IPS-NIHi11 (cell line): ENCODE data around the gene NTN4.
"Not testable (repeated sequence)": the region's sequence is repeated elsewhere in the genome, so short reads cannot be mapped to it uniquely, and the experiment has no call there.

Experiments
- DNase-seq: peaks from one replicate; pipeline ENCODE4 v3.0.0; 2012; ENCODE audit warnings: mixed read lengths, low spot score

The NTN4 gene

DNA sequence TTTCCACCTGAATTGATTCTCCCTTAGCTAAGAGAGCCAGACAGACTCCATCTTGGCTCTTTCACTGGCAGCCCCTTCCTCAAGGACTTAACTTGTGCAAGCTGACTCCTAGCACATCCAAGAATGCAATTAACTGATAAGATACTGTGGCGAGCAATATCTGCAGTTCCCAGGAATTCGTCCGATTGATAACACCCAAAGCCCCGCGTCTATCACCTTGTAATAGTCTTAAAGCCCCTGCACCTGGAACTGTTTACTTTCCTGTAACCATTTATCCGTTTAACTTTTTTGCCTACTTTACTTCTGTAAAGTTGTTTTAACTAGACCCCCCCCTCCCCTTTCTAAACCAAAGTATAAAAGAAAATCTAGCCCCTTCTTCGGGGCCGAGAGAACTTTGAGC is 44.5 kb downstream of the NTN4 start:
- not testable (repeated sequence) for DNase-seq

- DNase-seq = no peak
Measured at GRCh38 chr12:95742586-95742985, 48.0 kb downstream of the NTN4 start.

DNA sequence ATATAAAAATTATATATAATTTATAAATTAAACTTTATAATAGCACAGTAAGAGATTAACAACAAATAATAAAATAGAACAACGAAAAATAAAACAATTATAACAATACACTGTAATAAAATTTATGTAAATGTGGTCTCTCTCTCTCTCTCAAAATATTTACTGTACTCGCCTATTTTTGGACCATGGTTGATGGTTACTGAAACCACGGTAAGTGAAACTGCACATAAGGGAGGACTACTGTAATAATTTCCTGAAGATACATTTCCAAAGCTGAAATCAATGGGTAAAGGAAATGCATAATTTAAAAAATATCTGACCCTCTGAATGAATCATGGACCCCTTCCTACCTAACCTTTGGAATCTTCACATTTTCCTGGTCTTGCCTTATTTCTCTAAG is 48.9 kb downstream of the NTN4 start:
- DNase-seq = no peak

DNA sequence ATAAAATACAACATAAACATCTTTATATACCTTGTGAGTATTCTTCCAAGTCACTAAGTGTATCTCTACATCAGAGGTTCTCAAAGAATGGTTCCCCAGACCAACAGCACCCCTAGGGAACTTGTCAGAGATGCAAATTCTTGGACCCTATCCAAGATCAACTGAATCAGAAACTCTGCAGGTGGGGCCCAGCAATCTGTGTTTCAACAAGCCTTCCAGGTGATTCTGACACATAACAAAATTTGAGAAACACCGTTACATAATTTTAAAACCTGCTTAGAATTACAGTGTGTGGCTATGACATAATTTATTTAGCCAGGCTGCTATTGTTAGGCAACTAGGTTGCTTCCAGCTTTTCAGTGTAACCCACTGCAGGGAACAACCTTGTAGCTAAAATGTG is 49.8 kb downstream of the NTN4 start:
- DNase-seq = no peak

DNA sequence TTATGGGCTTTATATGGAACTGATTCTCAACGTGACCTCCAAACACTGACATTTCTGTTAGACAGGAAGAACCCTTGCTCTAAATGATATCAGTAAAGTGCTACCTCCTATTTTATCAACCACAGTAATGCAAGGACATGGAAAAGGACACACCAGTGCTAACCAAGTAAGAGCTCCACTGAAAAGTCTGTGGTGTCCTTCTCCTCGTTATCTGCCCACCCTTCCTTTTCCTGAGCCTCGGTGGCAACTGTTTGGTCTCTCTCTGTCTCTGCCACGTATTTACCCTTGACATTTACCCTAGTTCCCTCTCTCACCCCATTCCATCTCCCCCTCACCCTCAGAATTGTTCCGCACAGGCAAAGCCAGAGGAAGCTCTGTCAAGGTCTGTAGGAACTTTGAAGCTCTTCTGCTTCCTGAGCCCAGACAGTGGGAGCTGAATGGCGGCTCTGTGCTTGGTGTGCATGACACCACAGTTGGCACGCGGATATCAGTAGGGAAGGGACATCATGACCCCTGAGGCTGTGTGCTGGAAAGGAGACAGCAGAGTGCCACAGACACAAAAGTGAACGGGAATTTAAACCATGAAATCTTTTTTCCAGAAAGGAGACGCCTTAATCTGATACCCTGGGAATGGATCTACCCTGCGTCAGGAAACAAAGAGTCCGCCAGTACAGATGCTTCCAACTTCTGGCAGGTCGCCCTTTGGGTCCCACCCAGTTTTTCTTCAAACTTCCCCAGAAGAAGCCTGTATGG is 50.8 kb downstream of the NTN4 start:
- DNase-seq = no peak

DNA sequence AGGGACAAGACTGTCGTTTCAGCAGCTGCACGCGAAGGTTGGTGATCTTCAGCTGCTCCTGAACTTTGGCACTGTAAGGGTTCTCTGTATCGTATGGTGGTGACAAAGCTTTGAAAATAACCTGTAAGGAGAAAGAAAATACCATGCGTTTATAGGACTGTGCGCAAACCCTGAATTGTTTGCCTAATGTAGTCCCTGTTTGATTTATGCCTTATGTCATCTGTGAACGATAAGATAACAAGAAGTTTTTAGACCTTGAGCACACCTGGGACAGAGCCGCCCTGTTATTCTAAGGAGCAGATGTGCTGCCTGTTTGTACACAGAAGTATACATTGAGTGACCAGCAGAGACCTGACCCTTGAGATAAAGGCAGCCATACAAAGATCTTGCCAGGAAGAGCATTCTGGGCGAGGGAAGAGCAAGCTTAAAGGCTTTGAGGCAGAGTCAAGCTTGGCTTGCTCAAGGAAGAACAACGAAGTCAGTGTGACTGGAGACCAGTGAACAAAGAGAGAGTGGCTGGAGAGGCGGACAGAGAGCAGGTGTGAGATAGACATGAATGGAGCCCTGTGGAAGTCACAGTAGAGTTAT is 52.4 kb downstream of the NTN4 start:
- no peak for DNase-seq

GRCh38 chr12:95736631-95737030 is 53.9 kb downstream of the NTN4 start:
- no peak for DNase-seq

GRCh38 chr12:95735728-95736127 is 54.8 kb downstream of the NTN4 start:
- DNase-seq = not testable (repeated sequence)

DNA sequence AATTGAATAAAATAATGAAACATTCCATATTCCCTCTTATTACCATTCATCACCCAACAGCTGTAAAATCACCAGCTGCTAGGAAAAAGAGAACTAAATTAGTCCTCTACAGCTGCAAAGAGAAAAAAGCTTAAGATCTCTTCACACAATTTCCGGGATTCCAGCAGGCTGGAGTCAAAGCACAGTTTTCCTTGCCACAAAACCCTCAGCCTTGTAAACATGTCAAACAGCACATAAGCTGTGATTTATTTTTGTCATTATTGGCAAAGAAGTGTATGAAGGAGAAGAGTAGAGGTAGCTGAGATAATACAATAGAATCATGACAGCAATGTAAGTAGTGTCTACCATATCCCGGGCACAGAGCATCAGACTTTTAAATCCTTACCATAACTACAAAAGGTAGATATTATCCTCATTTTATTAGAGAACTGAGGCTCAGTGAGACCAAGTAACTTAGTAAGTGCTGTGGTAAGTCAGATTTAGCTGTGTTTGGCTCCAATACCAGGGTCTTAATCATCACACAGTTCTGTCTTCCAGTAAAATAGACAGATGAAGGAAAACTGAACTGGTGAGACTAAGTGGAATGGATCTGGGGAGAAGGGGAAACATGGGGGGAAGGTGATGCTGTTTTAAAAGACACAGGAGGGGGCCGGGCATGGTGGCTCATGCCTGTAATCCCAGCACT is 57.3 kb downstream of the NTN4 start:
- no peak for DNase-seq

GRCh38 chr12:95731519-95731958 is 59.0 kb downstream of the NTN4 start:
- no peak for DNase-seq

GRCh38 chr12:95730457-95730856 is 60.1 kb downstream of the NTN4 start:
- DNase-seq = no peak

- no peak for DNase-seq
Measured at GRCh38 chr12:95726903-95727302, 63.7 kb downstream of the NTN4 start.

DNA sequence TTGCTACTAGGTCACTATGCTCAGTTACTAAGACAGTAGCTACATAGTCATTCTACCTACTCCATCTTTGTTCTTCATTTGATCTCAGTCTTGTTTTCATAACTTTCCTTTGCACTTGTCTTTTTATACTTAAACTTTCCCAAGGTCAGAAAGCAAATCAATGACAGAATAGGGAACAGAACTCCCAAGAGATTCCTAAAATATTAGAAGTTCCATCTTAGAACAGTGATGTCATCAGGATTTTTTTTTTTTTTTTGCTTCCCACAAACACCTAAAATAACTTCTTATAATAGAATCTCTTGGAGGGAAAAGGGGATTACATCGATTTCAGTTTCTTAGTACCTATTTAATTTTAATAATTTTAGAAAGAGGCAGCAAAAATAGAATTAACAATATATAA is 65.8 kb downstream of the NTN4 start:
- DNase-seq = no peak

- DNase-seq = no peak
Measured at GRCh38 chr12:95723693-95724384, 66.7 kb downstream of the NTN4 start.

GRCh38 chr12:95721320-95721719 is 69.2 kb downstream of the NTN4 start:
- no peak for DNase-seq

DNA sequence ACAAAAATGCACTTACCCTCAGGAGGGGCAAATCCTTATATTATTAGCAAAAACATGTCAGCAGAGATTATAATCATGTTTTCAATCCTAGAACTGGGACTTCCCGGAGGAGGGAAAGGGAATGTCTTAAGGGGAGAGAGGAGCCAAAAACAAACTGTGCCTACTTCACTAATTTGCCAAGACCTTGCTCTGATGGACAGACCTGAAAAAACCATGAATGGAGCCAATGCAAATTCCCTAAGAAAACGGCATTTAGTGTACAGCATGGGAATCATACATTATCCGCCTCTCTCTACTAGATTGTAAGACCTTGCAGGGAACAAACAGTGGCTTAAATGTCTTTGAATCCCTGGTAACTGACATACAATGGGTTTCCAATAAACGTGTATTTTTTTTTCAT is 70.4 kb downstream of the NTN4 start:
- no peak for DNase-seq

DNA sequence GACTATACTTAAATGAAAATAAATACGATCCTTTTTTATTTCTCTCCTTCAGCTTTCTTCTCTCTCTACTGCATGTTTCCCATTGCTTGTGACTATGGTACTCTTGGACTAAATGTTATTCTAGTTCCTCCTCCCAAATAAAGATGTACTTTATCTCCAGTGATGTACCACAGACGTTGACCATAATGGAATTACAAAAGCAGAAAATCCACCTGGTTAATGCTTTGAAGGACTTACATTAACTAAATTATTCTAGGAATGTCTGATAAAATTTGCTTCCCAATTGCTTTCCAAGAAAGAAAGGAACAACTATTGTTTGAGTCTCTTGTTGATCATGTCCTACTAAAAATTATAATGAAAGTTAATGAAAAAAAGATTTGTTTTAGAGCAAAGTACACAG is 71.8 kb downstream of the NTN4 start:
- DNase-seq = no peak

- DNase-seq = no peak
Measured at GRCh38 chr12:95718006-95718431, 72.5 kb downstream of the NTN4 start.

DNA sequence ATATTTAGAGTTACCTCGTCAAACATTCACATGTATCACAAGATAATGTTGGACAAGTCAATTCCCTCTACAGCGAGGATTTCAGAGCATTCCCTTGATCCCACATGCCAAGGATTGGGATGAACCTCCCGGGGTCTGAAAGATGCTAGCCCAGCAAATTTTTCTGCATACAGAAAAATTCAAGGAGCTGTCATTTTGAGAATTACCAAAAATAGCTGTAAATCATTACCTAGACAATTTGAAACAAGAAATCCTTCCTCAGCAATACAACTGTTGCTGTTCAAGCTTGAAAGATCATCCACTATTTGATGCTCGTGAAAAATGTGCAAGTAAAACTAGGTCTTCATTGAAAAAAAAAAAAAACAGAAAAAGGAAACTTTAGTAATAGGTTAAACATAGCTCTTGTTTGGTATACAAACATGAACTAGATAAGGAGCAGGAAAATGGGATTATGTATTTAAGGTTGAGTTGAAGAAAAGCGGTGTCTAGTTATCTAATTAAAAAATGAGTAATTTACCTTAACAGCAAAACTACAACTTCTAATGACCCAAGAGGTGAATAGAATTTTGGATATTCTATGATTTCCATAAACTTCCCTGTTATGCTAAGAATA is 73.1 kb downstream of the NTN4 start:
- DNase-seq = no peak

GRCh38 chr12:95715177-95715576 is 75.4 kb downstream of the NTN4 start:
- no peak for DNase-seq

- no peak for DNase-seq
Measured at GRCh38 chr12:95712269-95712668, 78.3 kb downstream of the NTN4 start.

GRCh38 chr12:95710386-95710785 is 80.2 kb downstream of the NTN4 start:
- DNase-seq = no peak
